ENCODE data around the gene COL6A3. TPM values are rescaled to one million over a fixed set of nuclear protein-coding genes. Genes with fewer than 3 reads are reported as not detected.

Gene COL6A3
- total RNA-seq, 1 donor from 2014 or later: 264 TPM

DNA sequence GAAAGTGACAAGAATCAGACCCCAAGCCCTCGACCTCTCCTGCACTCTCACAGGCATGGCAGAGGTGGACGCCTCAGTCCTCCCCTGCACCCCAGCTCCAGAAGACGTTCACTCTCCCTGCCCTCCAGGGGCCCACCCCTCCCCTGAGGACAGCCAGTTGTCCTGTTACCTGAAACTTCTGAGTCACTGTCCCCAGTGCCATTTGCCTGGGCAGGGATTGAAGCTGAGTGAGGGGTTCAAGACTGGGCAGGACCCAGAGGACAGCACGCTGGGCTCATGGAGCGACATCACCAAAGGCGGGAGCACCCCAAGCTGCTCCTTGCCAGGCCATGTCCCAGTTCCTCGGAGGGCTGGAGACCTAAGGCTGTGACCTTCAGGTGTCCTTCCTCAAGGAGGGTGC is 34.2 kb upstream of the COL6A3 start:
- H3K4me1 Mint-ChIP-seq (ENCODE audit: low read depth): peaks cover 35% of the 10 kb centered on the region
- H3K4me3 Mint-ChIP-seq (ENCODE audit: unreplicated experiment): no peak overlapping the region
- peaks cover 4% of the 10 kb centered on the region for H3K9me3 Mint-ChIP-seq (ENCODE audit: low read depth)
- TF ChIP-seq, protein P1, sequence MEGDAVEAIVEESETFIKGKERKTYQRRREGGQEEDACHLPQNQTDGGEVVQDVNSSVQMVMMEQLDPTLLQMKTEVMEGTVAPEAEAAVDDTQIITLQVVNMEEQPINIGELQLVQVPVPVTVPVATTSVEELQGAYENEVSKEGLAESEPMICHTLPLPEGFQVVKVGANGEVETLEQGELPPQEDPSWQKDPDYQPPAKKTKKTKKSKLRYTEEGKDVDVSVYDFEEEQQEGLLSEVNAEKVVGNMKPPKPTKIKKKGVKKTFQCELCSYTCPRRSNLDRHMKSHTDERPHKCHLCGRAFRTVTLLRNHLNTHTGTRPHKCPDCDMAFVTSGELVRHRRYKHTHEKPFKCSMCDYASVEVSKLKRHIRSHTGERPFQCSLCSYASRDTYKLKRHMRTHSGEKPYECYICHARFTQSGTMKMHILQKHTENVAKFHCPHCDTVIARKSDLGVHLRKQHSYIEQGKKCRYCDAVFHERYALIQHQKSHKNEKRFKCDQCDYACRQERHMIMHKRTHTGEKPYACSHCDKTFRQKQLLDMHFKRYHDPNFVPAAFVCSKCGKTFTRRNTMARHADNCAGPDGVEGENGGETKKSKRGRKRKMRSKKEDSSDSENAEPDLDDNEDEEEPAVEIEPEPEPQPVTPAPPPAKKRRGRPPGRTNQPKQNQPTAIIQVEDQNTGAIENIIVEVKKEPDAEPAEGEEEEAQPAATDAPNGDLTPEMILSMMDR (IDR thresholded peaks at IDR 0.05): no peak
- no peaks in the 10 kb centered on the region for H3K27me3 Mint-ChIP-seq (ENCODE audit: low read depth)
- H3K36me3 Mint-ChIP-seq (ENCODE audit: low read depth): peaks cover 1% of the 10 kb centered on the region
- DNase-seq (ENCODE audit: low spot score): no peak
- no peak overlapping the region for H3K27ac Mint-ChIP-seq (ENCODE audit: unreplicated experiment)

DNA sequence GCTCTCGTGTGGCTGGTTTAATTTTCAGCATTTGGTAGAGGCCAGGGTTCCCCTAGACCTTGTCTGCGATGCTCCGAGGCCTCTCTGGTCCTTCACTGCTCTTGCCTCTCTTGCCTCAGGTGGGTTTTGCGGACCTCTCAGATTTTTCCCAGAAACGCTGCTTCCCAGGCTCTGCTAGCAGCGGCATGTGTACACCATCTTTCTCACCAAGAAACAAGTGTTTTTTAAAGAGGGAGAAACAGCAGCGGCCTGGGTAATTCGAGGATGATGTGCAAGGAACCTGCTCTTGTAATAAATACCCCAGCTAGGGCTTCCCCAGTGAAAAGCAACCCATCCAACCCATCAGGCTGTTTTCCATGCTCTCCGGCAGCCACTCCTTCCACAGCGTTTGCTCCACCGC is 33.5 kb upstream of the COL6A3 start:
- TF ChIP-seq, protein P1 (IDR thresholded peaks at IDR 0.05): no peak
- no peak for DNase-seq (ENCODE audit: low spot score)
- H3K36me3 Mint-ChIP-seq (ENCODE audit: low read depth): peaks cover 1% of the 10 kb centered on the region
- peaks cover 29% of the 10 kb centered on the region for H3K4me1 Mint-ChIP-seq (ENCODE audit: low read depth)
- H3K4me3 Mint-ChIP-seq (ENCODE audit: unreplicated experiment): no peak overlapping the region
- no peaks in the 10 kb centered on the region for H3K27me3 Mint-ChIP-seq (ENCODE audit: low read depth)
- no peak overlapping the region for H3K27ac Mint-ChIP-seq (ENCODE audit: unreplicated experiment)
- peaks cover 4% of the 10 kb centered on the region for H3K9me3 Mint-ChIP-seq (ENCODE audit: low read depth)

DNA sequence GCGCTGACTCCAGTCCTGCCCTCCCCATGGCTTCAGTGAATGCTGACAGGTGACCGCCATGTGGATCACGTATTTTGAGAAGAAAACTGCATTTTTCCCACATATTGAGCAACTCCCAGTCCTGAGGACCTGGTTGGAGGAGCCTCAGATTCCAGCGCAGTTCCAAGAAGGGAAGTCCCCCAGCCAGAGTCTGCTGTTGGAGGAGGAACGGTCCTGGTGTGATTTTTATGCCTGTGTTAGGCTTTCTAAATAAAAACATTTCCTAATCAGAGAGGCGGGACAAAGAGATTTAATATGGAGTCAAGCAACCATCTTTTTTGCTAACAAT is 32.3 kb upstream of the COL6A3 start:
- TF ChIP-seq, protein P1 (IDR thresholded peaks at IDR 0.05): no peak
- Mint-ChIP-seq H3K9me3 (ENCODE audit: low read depth) (peaks cover 4% of the 10 kb centered on the region), H3K4me1 (ENCODE audit: low read depth) (peaks cover 28% of the 10 kb centered on the region), H3K36me3 (ENCODE audit: low read depth) (peaks cover 1% of the 10 kb centered on the region), H3K4me3 (ENCODE audit: unreplicated experiment) (no peak overlapping the region), H3K27me3 (ENCODE audit: low read depth) (no peaks in the 10 kb centered on the region), H3K27ac (ENCODE audit: unreplicated experiment) (no peak overlapping the region)
- no peak for DNase-seq (ENCODE audit: low spot score)

DNA sequence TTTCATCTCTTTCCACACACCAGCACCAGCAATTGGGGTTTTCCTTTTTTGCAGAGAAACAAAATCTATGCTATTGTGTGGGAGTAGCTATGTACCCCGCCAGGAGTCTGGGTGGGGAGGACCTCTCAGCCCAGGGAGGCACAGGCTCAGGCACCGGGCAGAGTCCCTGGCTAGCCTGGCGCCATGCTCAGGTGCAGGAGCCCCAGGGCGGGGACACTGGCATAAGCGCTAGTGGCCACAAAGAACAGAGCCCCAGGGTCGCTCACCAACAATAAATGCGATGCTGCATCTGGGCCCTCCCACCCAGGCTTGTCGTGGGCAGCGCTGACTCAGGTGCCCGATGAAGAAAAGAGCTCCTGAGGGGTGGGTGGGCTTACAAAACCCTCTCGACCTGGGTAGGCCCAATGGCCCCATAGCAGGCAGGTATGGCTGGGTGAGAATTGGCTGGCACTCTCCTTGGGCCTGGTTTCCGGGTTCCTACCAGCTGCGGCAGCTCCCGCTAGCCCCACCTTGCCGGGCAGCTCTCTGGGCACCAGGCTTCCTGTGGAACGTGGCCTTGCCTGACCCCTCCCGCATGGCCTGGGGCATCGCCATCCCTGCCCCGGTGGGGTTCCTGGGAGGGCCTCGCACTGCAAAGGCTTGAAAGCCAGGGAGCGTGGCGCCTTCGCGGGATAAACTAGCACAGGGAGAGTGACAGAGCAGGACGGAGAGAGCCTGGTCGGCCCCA is 31.8 kb upstream of the COL6A3 start:
- Mint-ChIP-seq H3K4me1 (ENCODE audit: low read depth) (peaks cover 29% of the 10 kb centered on the region), H3K4me3 (ENCODE audit: unreplicated experiment) (no peak overlapping the region), H3K27me3 (ENCODE audit: low read depth) (no peaks in the 10 kb centered on the region), H3K36me3 (ENCODE audit: low read depth) (peaks cover 1% of the 10 kb centered on the region), H3K9me3 (ENCODE audit: low read depth) (peaks cover 4% of the 10 kb centered on the region), H3K27ac (ENCODE audit: unreplicated experiment) (no peak overlapping the region)
- TF ChIP-seq, protein P1 (IDR thresholded peaks at IDR 0.05): no peak
- no peak for DNase-seq (ENCODE audit: low spot score)

DNA sequence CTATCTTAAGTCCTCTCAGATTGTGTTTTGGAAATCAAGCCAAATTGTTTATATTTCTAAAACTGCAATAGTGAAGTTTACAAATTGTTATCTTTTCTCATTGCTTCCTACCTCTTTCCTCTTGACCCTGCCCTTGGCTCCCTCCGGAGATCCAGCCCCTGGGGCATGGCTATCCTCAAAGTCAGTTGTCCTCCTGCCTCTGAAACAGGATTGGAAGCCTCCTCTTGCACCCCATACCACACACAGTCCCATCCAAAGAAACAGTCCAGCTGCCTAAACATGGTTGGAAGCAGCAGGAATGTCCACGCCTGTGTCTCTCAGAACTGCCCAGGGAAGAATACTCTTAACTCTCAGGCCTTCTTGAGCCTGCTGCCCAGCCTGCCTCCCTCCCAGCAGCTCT is 30.1 kb upstream of the COL6A3 start:
- Mint-ChIP-seq H3K9me3 (ENCODE audit: low read depth) (no peaks in the 10 kb centered on the region), H3K4me1 (ENCODE audit: low read depth) (peaks cover 22% of the 10 kb centered on the region), H3K4me3 (ENCODE audit: unreplicated experiment) (no peak overlapping the region), H3K27me3 (ENCODE audit: low read depth) (no peaks in the 10 kb centered on the region), H3K27ac (ENCODE audit: unreplicated experiment) (no peak overlapping the region), H3K36me3 (ENCODE audit: low read depth) (no peaks in the 10 kb centered on the region)
- TF ChIP-seq, protein P1 (IDR thresholded peaks at IDR 0.05): no peak
- DNase-seq (ENCODE audit: low spot score): no peak

Measured in chondrocyte (in vitro differentiated cells).